Measurements from ENCODE around the gene TBCEL. TPM values are rescaled to one million over a fixed set of nuclear protein-coding genes. Genes with fewer than 3 reads are reported as not detected.

Gene TBCEL
- polyA plus RNA-seq, 1 donor (not counting 4 experiments of a cell fraction or from before 2014, with no cell fraction given), result 15.1 TPM

GRCh38 chr11:121131656-121132055, 107.8 kb downstream of the TBCEL start:
- H3K4me3 ChIP-seq (ENCODE audit: control insufficient read depth in 2 of 3, extremely low read depth in 1 of 3, insufficient read depth in 2 of 3, low read depth in 1 of 3, low read length in 3 of 3), result no peak overlapping the region
- no peaks in the 10 kb centered on the region for H4K20me1 ChIP-seq (ENCODE audit: control insufficient read depth, extremely low read depth, insufficient read depth, low read length)
- no peaks in the 10 kb centered on the region for H3K79me2 ChIP-seq (ENCODE audit: control insufficient read depth, insufficient read depth, low read length)
- no peak overlapping the region for H3K9ac ChIP-seq (ENCODE audit: control insufficient read depth, extremely low read depth, insufficient read depth, low read length)
- no peaks in the 10 kb centered on the region for H3K4me1 ChIP-seq (ENCODE audit: control insufficient read depth, extremely low read depth, insufficient read depth, low read length)
- dilution Hi-C loops (cut with MboI; ENCODE audit: extremely low pct_ligation_motif_present, low sequenced_read_pairs), result no loop called here
- H2AFZ ChIP-seq (ENCODE audit: control insufficient read depth, low read length), result no peak overlapping the region
- no peaks in the 10 kb centered on the region for H3K9me1 ChIP-seq (ENCODE audit: control insufficient read depth, extremely low read depth, insufficient read depth, low read length)
- FAIRE-seq (no peak), DNase-seq (ENCODE audit: low read depth, low spot score) (no peak)
- H3K36me3 ChIP-seq (ENCODE audit: control insufficient read depth in 2 of 2, extremely low read depth in 1 of 2, insufficient read depth in 2 of 2, low read length in 2 of 2), result no peaks in the 10 kb centered on the region
- H3K27me3 ChIP-seq (ENCODE audit: control insufficient read depth, extremely low read depth, insufficient read depth, low read length), result no peaks in the 10 kb centered on the region
- no peak overlapping the region for H3K4me2 ChIP-seq (ENCODE audit: control insufficient read depth, extremely low read depth, insufficient read depth, low read depth, low read length)
- H3K27ac ChIP-seq (ENCODE audit: control insufficient read depth, insufficient read depth, low read length), result no peak overlapping the region
- TF ChIP-seq EZH2 (IDR thresholded peaks at IDR 0.05; ENCODE audit: low read length) (no peak), CTCF (optimal IDR thresholded peaks at IDR 0.05 in 1 of 3, IDR thresholded peaks at IDR 0.05 in 1 of 3, conservative IDR thresholded peaks at IDR 0.05 in 1 of 3; ENCODE audit: extremely low read depth in 1 of 3, insufficient read depth in 2 of 3, low read length in 3 of 3) (no peak)
- no peaks in the 10 kb centered on the region for H3K9me3 ChIP-seq (ENCODE audit: control insufficient read depth, low read depth, low read length)

DNA sequence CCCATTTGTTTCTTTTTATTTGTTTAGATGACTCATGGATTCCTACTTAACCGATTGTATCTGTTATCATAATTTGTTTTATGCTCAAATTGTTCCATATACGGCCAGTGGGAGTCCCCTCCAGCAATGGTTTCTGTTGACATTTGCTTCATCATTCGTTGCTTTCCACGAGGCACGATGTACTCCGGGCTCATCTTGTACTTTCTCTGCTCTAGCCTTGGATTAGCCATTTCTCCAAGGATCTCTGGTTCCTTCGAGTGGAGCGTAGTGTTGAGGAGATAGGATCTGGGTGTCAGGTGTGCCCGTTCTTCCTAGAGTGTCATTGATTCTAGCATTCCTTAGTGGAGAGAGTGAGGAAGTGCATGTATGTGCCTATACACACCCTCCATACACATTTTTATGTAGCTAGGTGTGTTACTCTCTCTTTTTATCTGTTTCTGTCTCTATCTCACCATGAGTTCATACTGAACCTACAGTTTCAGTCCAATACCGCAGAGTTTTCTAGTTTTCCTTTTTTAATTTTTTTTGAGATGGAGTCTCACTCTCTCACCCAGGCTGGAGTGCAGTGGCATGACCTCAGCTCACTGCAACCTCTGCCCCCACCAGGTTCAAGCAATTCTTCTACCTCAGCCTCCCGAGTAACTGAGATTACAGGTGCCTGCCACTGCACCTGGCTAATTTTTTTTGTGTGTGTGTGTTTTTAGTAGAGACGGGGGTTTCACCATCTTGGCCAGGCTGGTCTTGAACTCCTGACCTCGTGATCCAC, 108.5 kb downstream of the TBCEL start:
- no peaks in the 10 kb centered on the region for H3K9me1 ChIP-seq (ENCODE audit: control insufficient read depth, extremely low read depth, insufficient read depth, low read length)
- H3K4me1 ChIP-seq (ENCODE audit: control insufficient read depth, extremely low read depth, insufficient read depth, low read length), result no peaks in the 10 kb centered on the region
- no peak overlapping the region for H3K9ac ChIP-seq (ENCODE audit: control insufficient read depth, extremely low read depth, insufficient read depth, low read length)
- FAIRE-seq (no peak), DNase-seq (ENCODE audit: low read depth, low spot score) (no peak)
- dilution Hi-C loops (cut with MboI; ENCODE audit: extremely low pct_ligation_motif_present, low sequenced_read_pairs), result no loop called here
- H4K20me1 ChIP-seq (ENCODE audit: control insufficient read depth, extremely low read depth, insufficient read depth, low read length), result no peaks in the 10 kb centered on the region
- H3K79me2 ChIP-seq (ENCODE audit: control insufficient read depth, insufficient read depth, low read length), result no peaks in the 10 kb centered on the region
- no peaks in the 10 kb centered on the region for H3K36me3 ChIP-seq (ENCODE audit: control insufficient read depth in 2 of 2, extremely low read depth in 1 of 2, insufficient read depth in 2 of 2, low read length in 2 of 2)
- H3K4me2 ChIP-seq (ENCODE audit: control insufficient read depth, extremely low read depth, insufficient read depth, low read depth, low read length), result no peak overlapping the region
- H3K27me3 ChIP-seq (ENCODE audit: control insufficient read depth, extremely low read depth, insufficient read depth, low read length), result no peaks in the 10 kb centered on the region
- no peak overlapping the region for H2AFZ ChIP-seq (ENCODE audit: control insufficient read depth, low read length)
- no peaks in the 10 kb centered on the region for H3K9me3 ChIP-seq (ENCODE audit: control insufficient read depth, low read depth, low read length)
- H3K4me3 ChIP-seq (ENCODE audit: control insufficient read depth in 2 of 3, extremely low read depth in 1 of 3, insufficient read depth in 2 of 3, low read depth in 1 of 3, low read length in 3 of 3), result no peak overlapping the region
- TF ChIP-seq EZH2 (IDR thresholded peaks at IDR 0.05; ENCODE audit: low read length) (no peak), CTCF (optimal IDR thresholded peaks at IDR 0.05 in 1 of 3, IDR thresholded peaks at IDR 0.05 in 1 of 3, conservative IDR thresholded peaks at IDR 0.05 in 1 of 3; ENCODE audit: extremely low read depth in 1 of 3, insufficient read depth in 2 of 3, low read length in 3 of 3) (no peak)
- H3K27ac ChIP-seq (ENCODE audit: control insufficient read depth, insufficient read depth, low read length), result no peak overlapping the region

All from keratinocyte (primary cell).